ENCODE measurements around the gene NPY4R.
"Not testable (repeated sequence)": the region's sequence is repeated elsewhere in the genome, so short reads cannot be mapped to it uniquely, and the experiment has no call there.

NPY4R gene

DNA sequence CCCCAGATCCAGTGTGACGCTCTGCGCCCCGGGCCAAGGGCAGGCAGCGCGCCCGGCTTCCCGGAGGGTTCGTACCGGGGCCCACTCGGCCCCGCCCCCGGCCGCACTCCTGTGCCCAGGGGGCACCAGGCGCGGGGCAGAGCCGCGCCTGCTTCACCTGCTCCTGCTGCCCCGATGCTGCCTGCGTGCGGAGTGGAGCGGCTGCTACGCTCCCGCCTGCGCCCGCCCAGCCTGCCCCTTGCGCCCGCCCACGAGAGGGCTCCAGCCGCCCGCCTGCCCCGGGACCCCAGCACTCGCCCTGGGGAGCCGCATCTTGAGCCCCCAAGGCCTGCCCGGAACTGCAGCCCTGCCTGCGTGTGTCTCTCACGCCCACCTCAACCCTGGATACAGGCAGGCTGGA lies at the start of gene NPY4R:
Gene NPY4R (minus strand): TSS at position 194 of the 400 bp plus-strand sequence. CDS start 3,323 bp downstream, outside the sequence.
- not testable (repeated sequence) for DNase-seq

- no peak for DNase-seq
These were observed 49.6 kb upstream of the NPY4R start for GRCh38 chr10:46515366-46515765.

- no peak for DNase-seq
These were observed 49.1 kb upstream of the NPY4R start for GRCh38 chr10:46514899-46515298.

- no peak for DNase-seq
These were observed 48.7 kb upstream of the NPY4R start for GRCh38 chr10:46514431-46514861.

GRCh38 chr10:46513333-46513732 lies 47.6 kb upstream of the NPY4R start:
- DNase-seq: not testable (repeated sequence)

DNA sequence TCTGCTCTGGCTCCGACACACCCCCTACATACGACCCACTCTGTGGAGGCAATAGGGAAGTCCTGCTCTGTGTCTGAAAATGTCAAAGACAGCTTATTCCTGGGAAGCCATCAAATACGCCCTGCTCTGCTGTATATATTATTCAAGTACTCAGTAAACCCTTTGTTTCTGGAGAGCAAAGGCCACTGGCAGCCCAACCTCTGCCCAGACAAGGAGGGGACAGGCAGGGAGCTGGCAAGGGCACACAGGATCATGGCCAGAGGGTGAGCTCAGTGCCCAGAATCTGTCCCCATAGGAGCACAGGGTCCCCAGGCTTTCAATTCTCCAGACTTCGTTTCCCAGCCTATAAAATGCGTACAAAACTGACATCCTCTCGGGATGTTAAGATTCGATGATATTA lies 47.0 kb upstream of the NPY4R start:
- DNase-seq: not testable (repeated sequence)

- DNase-seq: not testable (repeated sequence)
These were observed 46.2 kb upstream of the NPY4R start for GRCh38 chr10:46512002-46512401.

- DNase-seq: not testable (repeated sequence)
These were observed 34.2 kb upstream of the NPY4R start for GRCh38 chr10:46499990-46500389.

GRCh38 chr10:46498985-46499703 lies 33.4 kb upstream of the NPY4R start:
- not testable (repeated sequence) for DNase-seq

DNA sequence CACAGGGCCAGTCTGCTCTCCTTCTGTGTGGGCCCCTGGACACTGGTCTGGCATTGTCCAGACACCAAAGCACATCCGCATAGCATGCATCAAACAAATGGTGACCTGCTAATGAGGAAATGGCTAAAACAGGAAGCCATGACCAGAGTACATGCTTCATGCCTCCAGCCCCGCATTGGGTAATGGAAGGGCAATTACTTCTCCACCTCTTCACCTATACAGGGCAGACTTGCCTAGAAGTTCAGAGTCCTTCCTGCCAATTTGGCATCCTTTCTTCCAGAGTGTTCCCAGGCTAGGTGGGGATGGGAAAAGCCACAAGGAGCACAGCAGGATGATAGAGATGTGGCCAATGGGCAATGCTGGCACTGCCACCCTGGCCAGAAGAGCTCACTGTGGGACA lies 32.1 kb upstream of the NPY4R start:
- DNase-seq: not testable (repeated sequence)

DNA sequence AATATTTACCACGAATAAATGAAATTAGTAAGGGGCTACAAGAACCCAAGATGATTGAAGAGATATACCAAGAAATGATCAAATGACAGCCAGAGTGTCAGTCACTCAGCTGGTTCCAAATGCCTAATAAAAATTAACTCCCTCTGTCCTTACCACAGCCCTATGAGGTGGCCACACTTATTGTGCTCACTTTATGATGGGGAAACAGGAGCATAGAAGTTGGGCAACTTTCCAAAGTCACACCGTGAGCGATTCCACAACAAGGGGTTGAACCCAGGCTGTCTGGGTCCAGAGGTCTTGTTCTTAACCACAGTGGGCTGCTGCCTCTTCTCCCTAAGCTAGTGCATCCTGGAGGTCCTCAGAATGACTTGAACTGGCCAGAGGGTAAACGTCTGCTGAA lies 31.6 kb upstream of the NPY4R start:
- not testable (repeated sequence) for DNase-seq

- DNase-seq: not testable (repeated sequence)
These were observed 25.8 kb upstream of the NPY4R start for GRCh38 chr10:46491364-46492114.

DNA sequence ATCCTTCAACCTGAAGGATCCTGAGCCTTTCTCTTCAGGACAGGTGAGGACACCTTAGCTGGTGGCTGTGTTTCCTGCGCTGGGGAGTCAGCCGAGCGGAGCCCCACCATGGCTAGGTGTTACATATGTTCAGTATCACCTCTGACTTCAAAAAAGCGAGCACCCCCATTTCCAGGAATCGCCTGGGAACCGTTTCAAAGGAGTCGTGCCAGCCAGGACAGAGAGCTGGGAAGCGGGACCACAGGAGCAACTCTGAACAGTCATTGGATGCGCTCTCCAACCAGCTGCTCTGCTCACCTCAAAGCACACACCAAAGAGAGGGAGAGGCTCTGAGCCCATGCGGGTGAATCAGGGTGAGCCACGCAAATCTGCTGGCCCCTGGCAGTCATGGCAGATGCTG lies 24.5 kb upstream of the NPY4R start:
- not testable (repeated sequence) for DNase-seq

DNA sequence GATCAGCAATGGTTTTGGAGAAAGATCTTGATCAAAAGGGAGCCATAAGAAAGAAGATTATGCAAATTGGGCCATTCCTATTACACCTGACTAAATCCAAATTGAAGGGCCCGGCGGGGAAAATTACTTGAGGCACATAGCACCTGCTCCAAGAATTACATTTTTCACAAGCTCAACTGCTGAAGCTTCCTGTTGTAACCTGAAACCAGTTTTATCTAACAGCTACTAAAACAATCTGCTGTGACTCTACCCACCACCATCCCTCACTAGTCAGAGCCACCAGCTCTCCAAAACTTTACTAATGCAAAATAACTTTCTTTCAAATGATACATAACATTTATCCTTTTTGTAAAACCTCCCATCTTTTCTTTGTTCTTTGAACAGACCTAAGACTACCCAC lies 20.7 kb upstream of the NPY4R start:
- not testable (repeated sequence) for DNase-seq

- DNase-seq: not testable (repeated sequence)
These were observed 9.1 kb upstream of the NPY4R start for GRCh38 chr10:46474746-46475320.

- DNase-seq: not testable (repeated sequence)
These were observed 8.0 kb upstream of the NPY4R start for GRCh38 chr10:46473758-46474157.

DNA sequence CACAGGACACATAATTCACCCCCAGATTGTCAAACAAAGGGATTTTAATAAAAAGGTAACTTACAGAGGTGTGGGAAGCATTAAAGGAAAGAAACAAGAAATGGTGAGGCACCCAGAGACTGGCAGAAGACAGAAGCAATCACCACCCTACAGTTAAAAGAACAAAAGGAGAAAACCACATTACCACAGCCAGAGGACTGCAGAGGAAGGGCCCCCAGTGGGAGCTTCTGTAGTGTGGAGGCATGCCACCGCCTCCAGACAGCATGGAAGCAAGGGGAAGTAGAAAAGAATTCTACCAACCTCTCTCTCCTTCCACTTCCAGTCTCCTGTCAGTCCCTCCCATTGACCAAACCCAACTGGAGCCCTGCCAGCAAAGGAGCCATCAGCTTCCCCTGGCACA lies 4.4 kb upstream of the NPY4R start:
- DNase-seq: not testable (repeated sequence)

- DNase-seq: not testable (repeated sequence)
These were observed 2.5 kb upstream of the NPY4R start for GRCh38 chr10:46468119-46468809.

GRCh38 chr10:46463608-46464007 lies 2.1 kb downstream of the NPY4R start:
- not testable (repeated sequence) for DNase-seq

GRCh38 chr10:46462276-46462675 lies 3.5 kb downstream of the NPY4R start:
- DNase-seq: not testable (repeated sequence)

GRCh38 chr10:46459579-46459978 lies 6.2 kb downstream of the NPY4R start:
- DNase-seq: not testable (repeated sequence)

- DNase-seq: not testable (repeated sequence)
These were observed 8.7 kb downstream of the NPY4R start for GRCh38 chr10:46457071-46457470.

DNA sequence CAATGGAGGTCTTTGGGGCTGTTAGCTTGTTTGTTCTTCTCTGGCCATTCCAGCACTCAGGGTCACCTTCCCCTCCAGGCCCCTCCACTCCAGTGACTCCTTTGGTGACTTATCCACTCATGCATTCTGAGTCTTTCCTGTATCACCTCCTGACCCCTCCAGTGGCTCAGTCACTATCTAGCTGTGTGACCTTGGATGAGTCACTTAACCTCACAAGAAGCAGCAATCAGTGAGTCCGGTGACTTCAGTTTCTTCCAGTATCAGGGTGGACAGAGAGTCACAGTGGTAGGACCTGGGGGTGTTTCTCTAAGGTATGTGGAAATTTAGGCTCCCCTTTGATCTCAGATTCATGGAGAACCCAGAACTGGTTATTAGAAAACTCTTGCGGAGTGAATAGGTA lies 9.8 kb downstream of the NPY4R start:
- DNase-seq: not testable (repeated sequence)
